Measurements from ENCODE around the gene NUBPL. TPM values are rescaled to one million over a fixed set of nuclear protein-coding genes. Genes with fewer than 3 reads are reported as not detected.

The NUBPL gene
- total RNA-seq, 1 donor from 2014 or later, result 6.3 TPM

- no peak for DNase-seq (ENCODE audit: low read depth)
- TF ChIP-seq CTCF (conservative IDR thresholded peaks at IDR 0.05; ENCODE audit: low read depth, low read length), result no peak
- H3K4me3 ChIP-seq (ENCODE audit: low read depth, low read length), result no peak overlapping the region
Measured at GRCh38 chr14:31895206-31895605, 334.0 kb downstream of the NUBPL start.

- no peak overlapping the region for H3K4me3 ChIP-seq (ENCODE audit: low read depth, low read length)
- TF ChIP-seq CTCF (conservative IDR thresholded peaks at IDR 0.05; ENCODE audit: low read depth, low read length), result no peak
- no peak for DNase-seq (ENCODE audit: low read depth)
Measured at GRCh38 chr14:31895646-31896045, 334.4 kb downstream of the NUBPL start.

GRCh38 chr14:31897581-31898186 is 336.5 kb downstream of the NUBPL start:
- no peak overlapping the region for H3K4me3 ChIP-seq (ENCODE audit: low read depth, low read length)
- no peak for DNase-seq (ENCODE audit: low read depth)
- TF ChIP-seq CTCF (conservative IDR thresholded peaks at IDR 0.05; ENCODE audit: low read depth, low read length), result peak; percentile 28

- no peak overlapping the region for H3K4me3 ChIP-seq (ENCODE audit: low read depth, low read length)
- no peak for DNase-seq (ENCODE audit: low read depth)
- no peak for TF ChIP-seq CTCF (conservative IDR thresholded peaks at IDR 0.05; ENCODE audit: low read depth, low read length)
Measured at GRCh38 chr14:31898838-31899528, 337.8 kb downstream of the NUBPL start.

- no peak for DNase-seq (ENCODE audit: low read depth)
- no peak overlapping the region for H3K4me3 ChIP-seq (ENCODE audit: low read depth, low read length)
- no peak for TF ChIP-seq CTCF (conservative IDR thresholded peaks at IDR 0.05; ENCODE audit: low read depth, low read length)
Measured at GRCh38 chr14:31902002-31902401, 340.8 kb downstream of the NUBPL start.

GRCh38 chr14:31902945-31903646 is 341.9 kb downstream of the NUBPL start:
- no peak overlapping the region for H3K4me3 ChIP-seq (ENCODE audit: low read depth, low read length)
- no peak for DNase-seq (ENCODE audit: low read depth)
- TF ChIP-seq CTCF (conservative IDR thresholded peaks at IDR 0.05; ENCODE audit: low read depth, low read length), result no peak

Measured in epithelial cell of proximal tubule (primary cell).